SK-N-MC (cell line): ENCODE results near the gene BANP.
"Not testable (repeated sequence)": the region's sequence is repeated elsewhere in the genome, so short reads cannot be mapped to it uniquely, and the experiment has no call there.

Source experiments
- EZH2 ChIP-seq: fragments of 200-600 bp; sonication (generic); IDR thresholded peaks from one replicate; pipeline ENCODE4 v1.6.1; 2017; ENCODE audit warnings: antibody characterized with exemption
- FOXP2 ChIP-seq: optimal IDR thresholded peaks from 2 replicates; pipeline ENCODE3; 2011; ENCODE audit warnings: mild to moderate bottlenecking, moderate library complexity; ENCODE audit not compliant: insufficient read depth; ENCODE audit errors: extremely low read length, control extremely low read depth

DNA sequence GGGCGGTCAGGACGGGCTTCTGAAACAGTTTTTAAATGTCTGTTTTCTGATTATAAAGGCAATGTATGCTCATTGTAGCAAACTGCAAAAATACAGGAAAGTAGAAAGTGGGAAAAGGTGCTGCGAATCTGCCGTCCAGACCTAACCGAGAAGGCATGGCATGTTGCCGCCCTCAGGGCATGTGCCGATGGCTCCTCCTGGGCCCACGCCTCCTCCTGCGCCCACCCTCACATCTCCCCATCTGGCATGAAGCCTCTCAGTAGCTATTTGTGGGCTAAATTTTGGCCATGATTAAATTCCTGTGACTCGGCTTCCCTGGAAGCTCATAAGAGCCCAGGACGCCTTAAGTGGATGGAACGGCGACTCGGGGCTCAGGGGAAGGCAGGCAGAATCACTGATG lies 148.7 kb downstream of the BANP start:
- not testable (repeated sequence) for TF ChIP-seq FOXP2, EZH2
